Spleen (tissue), 11 donors: ENCODE measurements around the gene SYNPR. TPM values are rescaled to one million over a fixed set of nuclear protein-coding genes. Genes with fewer than 3 reads are reported as not detected.

Source experiments
- DNase-seq: peaks from one replicate; pipeline ENCODE4 v3.0.0-alpha.2; 2020
- H3K27ac ChIP-seq, 8 donors: fragments of 200-600 bp; sonication (generic) in 7 of 8; 1 replicate in 4 of 8; 2 replicates in 4 of 8; pipeline versions ENCODE4 v1.5.0 to v1.8.0; 2016 to 2021; ENCODE audit warnings: inconsistent platforms in 4 of 8, mild to moderate bottlenecking in 4 of 8, moderate library complexity in 1 of 8
- H3K27me3 ChIP-seq, 7 donors: fragments of 200-600 bp; sonication (generic) in 6 of 7; replicated peaks in 1 of 7; 1 replicate in 4 of 7; 2 replicates in 3 of 7; pipeline versions ENCODE4 v1.5.0 to v1.8.0; 2016 to 2021; ENCODE audit warnings: inconsistent platforms in 3 of 7, mild to moderate bottlenecking in 1 of 7
- H3K36me3 ChIP-seq, 6 donors: fragments of 200-600 bp; sonication (generic) in 5 of 6; 1 replicate in 4 of 6; 2 replicates in 2 of 6; pipeline versions ENCODE4 v1.5.0 to v1.8.0; 2016 to 2021; ENCODE audit warnings: inconsistent platforms in 2 of 6
- H3K4me1 ChIP-seq, 6 donors: fragments of 200-600 bp; sonication (generic) in 5 of 6; 1 replicate in 3 of 6; 2 replicates in 3 of 6; pipeline versions ENCODE4 v1.5.0 to v1.8.0; 2016 to 2021; ENCODE audit warnings: inconsistent platforms in 3 of 6
- H3K4me3 ChIP-seq, 8 donors: fragments of 200-600 bp; sonication (generic) in 7 of 8; 1 replicate in 4 of 8; 2 replicates in 4 of 8; pipeline versions ENCODE4 v1.5.0 to v1.8.0; 2016 to 2021; ENCODE audit warnings: inconsistent platforms in 4 of 8, mild to moderate bottlenecking in 4 of 8, moderate library complexity in 2 of 8
- H3K9me3 ChIP-seq, 8 donors: fragments of 200-600 bp; sonication (generic) in 7 of 8; 1 replicate in 4 of 8; 2 replicates in 4 of 8; pipeline versions ENCODE4 v1.5.0 to v1.8.0; 2016 to 2021; ENCODE audit warnings: inconsistent platforms in 4 of 8
- CTCF ChIP-seq, 11 experiments: fragments of 200-600 bp in 7 of 11; fragments of 450-650 bp in 4 of 11; sonication (generic) in 4 of 11; IDR thresholded peaks in 8 of 11; conservative IDR thresholded peaks in 3 of 11; 1 replicate in 7 of 11; 2 replicates in 4 of 11; pipeline versions ENCODE4 v1.4.0 to v1.8.0; 2016 to 2021; ENCODE audit warnings: antibody characterized with exemption in 11 of 11, inconsistent platforms in 4 of 11, mild to moderate bottlenecking in 1 of 11
- POLR2A ChIP-seq, 3 donors: fragments of 450-650 bp; IDR thresholded peaks; one replicate each; pipeline ENCODE4 v1.5.1; 2017; ENCODE audit warnings: antibody characterized with exemption in 3 of 3, mild to moderate bottlenecking in 1 of 3
- POLR2AphosphoS5 ChIP-seq, 3 donors: sonication (generic); formaldehyde crosslinking; IDR thresholded peaks; one replicate each; pipeline ENCODE4 v1.5.1; 2017; ENCODE audit warnings: antibody characterized with exemption in 3 of 3
- WGBS, 5 donors: extraction: QIAGEN DNeasy Blood & Tissue Kit in 3 of 5; methylation state at CpG; one replicate each; pipeline versions ENCODE4 v1.1.5 to v1.1.7; 2013 to 2018; 5-methylcytosine and 5-hydroxymethylcytosine counted together
- intact Hi-C: fragments of 100-400 bp; cut with DNase I; formaldehyde crosslinking; loops from one replicate; pipeline ENCODE4 v1.15.0; 2023; ENCODE audit warnings: low total_unique reads
- polyA plus RNA-seq, 3 donors: library from polyadenylated mRNA; stranded (reverse); fragments of 200-250 nt; gene quantifications; one replicate each; pipeline ENCODE4 v1.2.1, GENCODE V29; 2013
- total RNA-seq, 7 donors: library from RNA; depleted of rRNA in 3 of 7; stranded (reverse); fragments of >200 nt in 3 of 7; fragmentation: NEBNext Ultra II Directional in 4 of 7; extraction: Animal tissue kit (Norgen Biotek cat#: 25700) in 4 of 7; gene quantifications; one replicate each; pipeline versions ENCODE4 v1.1.0 to v1.2.1, GENCODE V29; 2016 to 2021
- donor health status: healthy with polysubstance abuse.
- donor health status: DM: no; HTN: no; CAD: no; lungs with moderate emphysema.
- donor health status: DM: no; HTN: no; CAD: no.
- donor health status: Bipolar disorder and iron deficiency.
- donor health status: healthy.
- donor health status: DM: no; HTN: no; CAD: no.
- donor health status: DM: yes; HTN: yes; CAD: no.

The SYNPR gene
- total and polyA plus RNA-seq, 10 donors, result not detected

- intact Hi-C loops, result no loop called here
- H3K27me3 ChIP-seq, result no peaks in the 10 kb centered on the region
- no peak overlapping the region for H3K4me3 ChIP-seq
- H3K36me3 ChIP-seq, result no peaks in the 10 kb centered on the region
- DNase-seq, result no peak
- H3K4me1 ChIP-seq, result no peaks in the 10 kb centered on the region
- no peak overlapping the region for H3K27ac ChIP-seq
- WGBS, 5 donors, result 59 to 69% (median 64%) methylated on average over 4 of the region's 4 CpGs
- H3K9me3 ChIP-seq, result no peaks in the 10 kb centered on the region
- TF ChIP-seq CTCF (IDR thresholded peaks at IDR 0.05 in 8 of 11, conservative IDR thresholded peaks at IDR 0.05 in 3 of 11) (no peak), POLR2AphosphoS5 (IDR thresholded peaks at IDR 0.05) (no peak), POLR2A (IDR thresholded peaks at IDR 0.05) (no peak)
Measured at GRCh38 chr3:63617391-63617790, 339.3 kb downstream of the SYNPR start.

GRCh38 chr3:63624941-63625560 is 346.9 kb downstream of the SYNPR start:
- DNase-seq, result no peak
- TF ChIP-seq CTCF (IDR thresholded peaks at IDR 0.05 in 8 of 11, conservative IDR thresholded peaks at IDR 0.05 in 3 of 11) (no peak), POLR2AphosphoS5 (IDR thresholded peaks at IDR 0.05) (no peak), POLR2A (IDR thresholded peaks at IDR 0.05) (no peak)

DNA sequence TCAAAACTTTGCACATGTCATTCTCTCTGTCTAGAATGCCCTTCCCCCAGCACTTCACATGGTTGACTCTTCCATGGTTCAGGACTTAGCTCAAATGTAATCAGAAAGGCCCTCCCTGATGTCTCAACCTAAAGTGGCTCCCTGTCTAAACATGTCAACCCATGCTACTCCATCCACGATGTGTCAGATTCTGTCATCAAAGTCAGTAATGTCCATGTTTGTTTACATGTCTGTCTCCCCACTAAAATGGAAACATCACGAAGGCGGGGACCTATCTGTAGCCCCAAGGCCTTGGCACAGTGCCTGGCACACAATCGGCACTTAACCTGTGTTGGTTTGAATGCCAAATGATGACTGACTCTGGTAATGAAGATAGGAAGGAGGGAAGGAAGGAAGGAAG is 353.6 kb downstream of the SYNPR start:
- intact Hi-C loops, result no loop called here
- H3K27ac ChIP-seq, result no peak overlapping the region
- whole genome bisulfite sequencing, 5 donors, result 82 to 90% (median 86%) methylated on average over 4 of the region's 4 CpGs
- no peaks in the 10 kb centered on the region for H3K27me3 ChIP-seq
- DNase-seq, result no peak
- H3K4me1 ChIP-seq, result no peaks in the 10 kb centered on the region
- H3K36me3 ChIP-seq, result no peaks in the 10 kb centered on the region
- TF ChIP-seq POLR2A (IDR thresholded peaks at IDR 0.05), result no peak
- no peak for TF ChIP-seq CTCF (IDR thresholded peaks at IDR 0.05 in 8 of 11, conservative IDR thresholded peaks at IDR 0.05 in 3 of 11)
- no peak for TF ChIP-seq POLR2AphosphoS5 (IDR thresholded peaks at IDR 0.05)
- no peak overlapping the region for H3K4me3 ChIP-seq
- peaks cover 0 to 3% (median 0%) of the 10 kb centered on the region in 8 donors for H3K9me3 ChIP-seq

More at GRCh38 chr3:63624941-63625560, 346.9 kb downstream of the SYNPR start:
- no peak overlapping the region for H3K27ac ChIP-seq
- 42 to 53% (median 44%) methylated on average over 8 of the region's 8 CpGs for WGBS, 5 donors
- intact Hi-C loops, result no loop called here
- H3K4me3 ChIP-seq, result no peak overlapping the region
- H3K4me1 ChIP-seq, result no peaks in the 10 kb centered on the region
- peaks cover 0 to 3% (median 0%) of the 10 kb centered on the region in 7 donors for H3K27me3 ChIP-seq
- H3K9me3 ChIP-seq, result no peaks in the 10 kb centered on the region
- no peaks in the 10 kb centered on the region for H3K36me3 ChIP-seq

DNA sequence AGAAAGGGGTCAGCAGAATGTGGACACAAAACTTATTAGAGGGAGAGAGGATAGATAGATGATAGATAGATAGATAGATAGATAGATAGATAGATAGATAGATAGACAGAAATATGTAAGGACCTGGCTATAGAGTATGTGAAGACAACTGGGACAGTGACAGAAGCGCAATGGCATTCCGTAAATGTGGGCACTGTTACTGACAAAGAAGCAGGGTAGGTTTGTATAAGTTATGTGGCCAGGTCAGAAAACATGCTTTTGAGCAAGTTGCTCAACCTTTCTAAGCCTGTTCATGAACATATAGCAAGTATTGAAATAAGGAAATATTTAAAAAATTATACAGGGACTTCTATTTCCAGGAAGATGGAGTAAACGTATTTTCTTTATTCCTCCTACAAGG is 357.1 kb downstream of the SYNPR start:
- intact Hi-C loops, result no loop called here
- Histone ChIP-seq H3K36me3 (no peaks in the 10 kb centered on the region), H3K27me3 (no peaks in the 10 kb centered on the region), H3K27ac (no peak overlapping the region), H3K9me3 (peaks cover 0 to 9% (median 0%) of the 10 kb centered on the region in 8 donors), H3K4me3 (no peak overlapping the region), H3K4me1 (no peaks in the 10 kb centered on the region)
- DNase-seq, result no peak
- 84 to 94% (median 88%) methylated on average over 3 of the region's 3 CpGs for WGBS, 5 donors
- TF ChIP-seq POLR2A (IDR thresholded peaks at IDR 0.05) (no peak), CTCF (IDR thresholded peaks at IDR 0.05 in 8 of 11, conservative IDR thresholded peaks at IDR 0.05 in 3 of 11) (no peak), POLR2AphosphoS5 (IDR thresholded peaks at IDR 0.05) (no peak)
